ENCODE data around the gene SETDB2.

Gene SETDB2

DNA sequence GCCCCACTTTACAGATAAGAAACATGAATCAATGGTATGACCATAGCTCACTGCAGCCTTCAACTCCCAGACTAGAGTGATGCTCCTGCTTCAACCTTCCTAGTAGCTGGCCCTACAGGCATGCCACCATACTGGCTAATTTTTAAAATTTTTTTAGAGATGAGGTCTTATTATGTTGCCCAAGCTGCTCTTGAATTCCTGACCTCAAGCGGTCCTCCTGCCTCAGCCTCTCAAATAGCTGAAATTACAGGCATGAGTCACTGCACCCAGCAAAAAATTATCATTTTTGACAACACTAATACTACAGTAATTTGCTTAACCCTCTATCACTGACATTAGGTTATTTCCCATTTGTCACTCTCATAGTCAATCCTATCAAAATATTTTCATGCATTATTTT lies 15.0 kb upstream of the SETDB2 start:
- no peak for DNase-seq

DNA sequence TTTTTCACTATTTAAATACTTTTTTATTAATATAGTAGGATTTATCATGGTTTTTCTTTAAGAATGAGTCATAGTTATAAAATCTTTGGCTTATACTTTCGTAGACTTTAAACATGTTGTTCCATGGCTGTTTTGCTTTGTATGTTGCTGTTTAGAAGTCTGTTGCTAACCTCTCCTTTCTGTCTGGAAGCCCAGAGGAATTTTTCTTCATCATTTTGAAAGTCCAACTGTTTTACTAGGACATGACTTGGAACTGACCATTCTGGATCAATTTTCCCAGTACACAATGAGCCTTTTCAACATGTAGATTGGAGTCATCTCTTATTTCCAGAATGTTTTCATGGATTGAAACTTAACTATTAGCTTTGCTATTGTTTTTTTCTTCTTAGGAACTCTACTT lies 8.1 kb upstream of the SETDB2 start:
- DNase-seq, result no peak

DNA sequence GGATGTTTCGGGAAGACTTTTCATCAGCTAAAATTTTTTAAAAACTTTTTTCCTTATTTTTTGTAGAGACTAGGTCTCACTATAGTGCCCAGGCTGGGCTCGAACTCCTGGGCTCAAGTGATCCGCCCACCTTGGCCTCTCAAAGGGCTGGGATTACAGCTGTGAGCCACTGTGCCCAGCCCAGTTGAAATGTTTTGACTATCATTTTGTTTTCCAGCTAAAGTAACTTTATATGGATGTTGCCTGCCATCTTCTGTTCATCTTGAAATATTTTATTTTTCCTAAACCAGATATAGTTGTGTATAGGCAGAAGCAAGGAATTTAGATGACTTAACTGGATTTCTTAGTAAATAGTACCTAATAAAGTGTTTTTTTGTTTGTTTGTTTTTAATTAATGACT lies 7.2 kb upstream of the SETDB2 start:
- DNase-seq, result no peak

GRCh38 chr13:49437705-49438104 lies 6.4 kb upstream of the SETDB2 start:
- DNase-seq, result no peak

DNA sequence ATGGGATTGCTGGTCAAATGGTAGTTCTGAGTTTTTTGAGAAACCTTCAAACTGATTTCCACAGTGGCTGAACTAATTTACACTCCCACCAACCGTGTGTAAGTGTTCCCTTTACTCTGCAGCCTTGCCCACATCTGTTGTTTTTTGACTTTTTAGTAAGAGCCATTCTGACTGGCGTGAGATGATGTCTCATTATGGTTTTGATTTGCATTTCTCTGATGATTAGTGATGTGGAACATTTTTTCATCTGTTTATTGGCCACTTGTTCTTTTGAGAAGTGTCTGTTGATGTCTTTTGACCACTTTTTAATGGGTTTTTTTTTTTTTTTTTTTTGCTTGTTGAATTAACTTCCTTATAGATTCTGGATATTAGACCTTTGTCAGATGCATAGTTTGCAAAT lies 4.5 kb upstream of the SETDB2 start:
- DNase-seq, result no peak

- DNase-seq, result no peak
Measured at GRCh38 chr13:49441312-49441711, 2.8 kb upstream of the SETDB2 start.

GRCh38 chr13:49441846-49442245 lies 2.2 kb upstream of the SETDB2 start:
- no peak for DNase-seq

DNA sequence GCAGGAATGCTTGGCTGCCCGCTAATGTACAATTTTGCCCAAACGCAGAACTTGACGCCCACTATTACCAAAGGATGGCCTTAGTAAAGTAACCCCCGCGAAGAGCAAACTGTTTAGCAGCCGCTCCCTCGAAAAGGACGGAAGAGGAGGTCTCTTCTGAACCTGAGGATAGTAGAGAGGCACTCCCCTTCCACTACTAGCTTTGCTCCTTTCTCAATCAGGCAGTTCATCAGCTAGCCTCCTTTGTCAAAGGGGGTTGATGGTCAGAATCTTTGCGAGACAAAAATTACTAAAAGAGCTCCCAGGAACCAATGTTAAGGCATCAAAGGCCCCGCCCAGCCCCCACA lies 744 bp upstream of the SETDB2 start:
- DNase-seq, result no peak

DNA sequence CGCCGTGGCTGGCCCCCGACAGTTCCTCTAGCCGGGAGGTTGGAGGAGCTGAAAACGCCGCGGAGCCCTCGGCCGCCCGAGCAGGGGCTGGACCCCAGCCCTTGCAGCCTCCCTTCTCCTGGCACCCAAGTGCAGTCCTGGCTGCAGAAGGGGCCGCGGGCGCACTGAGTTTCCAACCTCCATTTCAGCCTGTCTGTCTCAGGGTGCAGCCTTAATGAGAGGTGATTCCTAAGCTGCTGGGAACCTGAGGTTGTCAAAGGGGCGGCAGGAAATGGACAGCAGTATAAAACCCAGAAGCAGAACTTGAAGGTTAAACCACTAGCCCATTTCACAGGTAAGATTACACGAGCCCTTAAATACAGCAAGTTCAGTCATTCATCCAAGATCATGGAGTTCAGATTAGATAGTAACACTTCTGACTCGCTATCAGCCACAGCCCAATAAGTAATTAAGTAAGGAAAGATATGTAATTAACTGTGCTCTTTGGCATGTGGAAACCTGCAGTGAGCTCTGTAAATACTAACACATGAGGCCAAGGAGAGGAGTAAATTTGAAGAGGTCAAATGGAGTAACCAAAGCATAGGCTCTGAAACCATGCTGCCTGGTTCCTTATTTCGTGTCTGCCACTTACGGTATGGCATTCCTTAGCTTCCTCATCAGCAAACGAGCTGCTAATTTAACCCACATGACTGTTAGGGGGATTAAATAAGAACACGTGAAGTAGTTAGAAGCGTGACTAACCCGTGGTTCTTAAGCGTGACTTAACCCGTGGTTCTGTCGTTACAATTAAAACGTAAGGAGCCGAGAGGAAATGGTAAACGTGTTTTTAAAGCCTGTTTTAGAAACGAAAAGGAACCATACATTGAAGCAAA lies 686 bp downstream of the SETDB2 start:
- DNase-seq, result no peak

DNA sequence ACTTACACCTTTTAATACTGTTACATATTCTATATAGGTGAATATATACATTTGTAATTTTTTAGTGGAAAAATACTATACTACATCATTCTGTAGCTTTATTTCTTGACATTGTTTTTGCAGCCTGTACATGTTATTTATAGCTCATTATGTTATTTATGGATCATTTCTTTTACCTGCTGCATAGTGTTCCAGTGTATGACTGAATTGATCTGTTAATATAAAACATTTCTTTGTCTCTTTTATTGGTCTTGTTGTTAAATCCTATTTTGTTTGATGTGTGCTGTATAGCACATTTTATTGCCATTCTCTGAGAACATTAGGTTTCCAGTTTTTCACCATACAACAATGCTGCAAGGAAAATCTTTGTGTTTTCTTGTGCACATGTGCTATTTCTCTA lies 2.4 kb downstream of the SETDB2 start:
- DNase-seq, result no peak

GRCh38 chr13:49448753-49449152 lies 4.7 kb downstream of the SETDB2 start:
- DNase-seq, result no peak

DNA sequence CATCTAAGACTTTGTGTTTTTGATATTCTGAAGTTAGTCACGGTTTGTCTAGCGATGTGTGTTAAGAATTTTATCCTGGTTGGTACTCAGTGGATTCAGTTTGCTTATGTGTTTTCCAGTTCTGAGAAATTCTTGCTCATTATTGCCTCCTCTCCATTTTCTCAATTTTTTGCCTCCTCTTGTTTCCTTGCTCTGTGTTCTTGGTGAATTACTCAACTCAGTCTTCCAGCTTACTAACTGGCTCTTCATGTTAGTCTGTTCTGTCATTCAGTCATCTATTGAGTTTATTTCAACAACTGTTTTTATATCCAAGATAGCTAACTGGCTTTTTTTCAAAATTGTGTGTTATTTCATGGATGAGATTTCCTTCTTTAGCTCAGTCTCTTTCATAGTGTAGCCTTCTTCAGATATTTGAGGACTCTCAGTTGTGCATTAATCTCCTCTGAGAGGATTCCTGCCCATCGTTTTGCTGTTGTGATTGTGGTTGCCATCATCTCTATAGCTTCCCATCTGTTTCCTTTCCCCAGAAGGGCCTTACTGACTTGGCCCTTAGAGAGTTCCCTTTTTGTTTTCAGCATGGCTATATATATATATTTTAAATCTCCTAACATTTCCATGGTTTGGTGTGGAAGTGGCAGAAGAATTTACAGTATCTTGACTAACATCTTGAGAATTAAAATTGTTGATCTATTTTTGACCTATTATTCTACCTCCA lies 6.2 kb downstream of the SETDB2 start:
- no peak for DNase-seq

DNA sequence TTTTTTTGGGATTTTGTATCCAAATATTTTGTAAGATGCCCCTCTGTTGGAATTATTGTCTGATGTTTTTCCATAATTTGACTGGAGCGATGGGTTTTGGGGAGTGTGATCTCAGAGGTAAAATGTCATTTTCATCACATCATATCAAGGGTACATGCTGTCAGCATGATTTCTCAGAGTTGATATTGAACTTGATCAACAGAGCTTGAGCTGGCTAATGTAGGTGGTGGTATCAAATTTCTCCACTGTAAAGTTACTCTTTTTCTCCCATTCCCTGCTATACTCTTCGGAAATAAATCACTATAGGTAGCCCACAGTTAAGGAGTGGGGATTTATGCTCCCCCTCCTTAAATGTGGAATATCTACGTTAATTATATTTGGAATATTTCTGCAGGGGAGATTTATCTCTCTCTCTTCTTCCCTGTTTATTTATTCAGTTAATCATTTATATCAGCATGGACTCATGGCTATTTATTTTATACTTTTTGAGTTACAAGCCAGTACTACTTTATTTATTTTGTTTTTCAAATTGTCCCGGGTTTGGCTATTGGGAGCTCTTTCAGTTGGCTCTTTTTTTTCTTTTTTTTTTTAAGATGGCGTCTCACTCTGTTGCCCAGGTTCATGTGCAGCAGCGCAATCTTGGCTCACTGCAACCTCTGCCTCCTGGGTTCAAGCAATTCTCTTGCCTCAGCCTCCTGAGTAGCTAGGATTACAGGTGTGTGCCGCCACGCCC lies 8.8 kb downstream of the SETDB2 start:
- no peak for DNase-seq

DNA sequence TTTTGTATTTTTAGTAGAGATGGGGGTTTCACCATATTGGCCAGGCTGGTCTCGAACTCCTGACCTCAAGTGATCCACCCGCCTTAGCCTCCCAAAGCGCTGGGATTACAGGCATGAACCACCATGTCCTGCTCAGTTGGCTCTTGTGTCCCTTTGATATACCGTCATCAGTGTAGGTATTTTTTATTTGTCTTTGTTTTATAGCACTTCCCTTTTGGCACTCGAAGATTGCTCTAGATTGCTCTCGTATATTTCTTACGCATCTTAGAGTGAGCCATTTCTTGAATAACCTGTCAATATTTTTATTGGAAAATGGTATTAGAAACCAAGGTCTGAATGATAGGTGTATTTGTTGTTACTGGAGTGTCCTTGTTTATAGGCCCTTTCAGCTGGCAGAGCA lies 9.4 kb downstream of the SETDB2 start:
- no peak for DNase-seq

DNA sequence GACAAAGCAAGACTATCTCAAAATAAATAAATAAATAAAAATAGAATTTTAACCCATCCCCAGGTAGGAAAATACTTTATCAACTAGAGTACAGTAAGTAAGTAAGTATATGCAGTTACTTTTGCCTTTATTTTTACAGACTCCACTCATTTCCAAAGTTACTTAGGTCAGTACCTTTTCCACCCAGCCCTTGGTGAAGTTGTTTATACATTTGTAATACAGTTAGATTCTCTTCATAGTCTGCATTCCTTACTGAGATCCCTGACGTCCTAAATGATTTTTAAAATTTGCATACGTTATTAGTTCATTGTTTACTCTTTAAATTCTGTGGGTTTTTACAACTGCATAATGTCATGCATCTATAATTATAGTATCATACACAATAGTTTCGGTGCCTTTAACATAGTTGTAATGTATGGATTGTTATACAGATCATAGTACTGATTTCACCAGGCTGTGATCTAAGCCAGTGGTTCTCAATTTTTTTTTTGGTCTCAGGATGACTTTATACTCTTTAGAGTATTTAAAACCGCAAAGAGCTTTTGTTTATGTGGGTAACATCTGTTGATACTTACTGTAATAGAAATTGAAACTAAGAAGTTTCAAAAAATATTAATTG lies 10.4 kb downstream of the SETDB2 start:
- DNase-seq, result no peak

DNA sequence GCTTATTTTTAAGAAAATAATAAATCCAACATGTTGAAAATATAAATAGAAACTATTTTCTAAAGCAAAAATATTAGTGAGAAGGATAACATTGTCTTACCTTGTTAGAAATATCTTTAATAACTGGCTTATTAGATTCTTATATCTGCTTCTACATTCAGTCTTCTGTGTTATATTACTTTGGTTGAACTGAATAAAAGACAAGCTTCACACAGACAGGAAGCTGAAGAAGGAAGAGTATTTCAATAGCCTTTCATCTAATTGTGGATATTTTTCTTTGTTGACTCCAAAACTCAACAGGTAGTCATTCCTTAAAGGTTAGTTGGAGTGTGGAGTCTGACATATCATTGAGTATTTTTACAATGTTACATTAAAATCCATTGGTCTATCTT lies 10.9 kb downstream of the SETDB2 start:
- no peak for DNase-seq

GRCh38 chr13:49456156-49456555 lies 12.1 kb downstream of the SETDB2 start:
- no peak for DNase-seq

DNA sequence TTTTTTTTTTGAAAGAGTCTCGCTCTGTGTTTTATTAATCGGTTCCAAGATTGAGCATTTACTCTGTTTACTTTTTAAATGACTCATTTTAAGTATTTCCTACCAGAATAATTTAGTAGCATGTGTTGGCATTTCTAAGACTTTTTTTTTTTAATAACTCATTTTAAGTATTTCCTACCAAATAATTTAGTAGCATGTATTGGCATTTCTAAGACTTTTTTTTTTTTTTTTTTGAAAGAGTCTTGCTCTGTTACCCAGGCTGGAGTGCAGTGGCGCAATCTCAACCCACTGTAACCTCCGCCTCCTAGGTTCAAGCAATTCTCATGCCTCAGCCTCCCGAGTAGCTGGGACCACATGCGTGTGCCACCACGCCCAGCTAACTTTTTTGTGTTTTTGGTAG lies 13.1 kb downstream of the SETDB2 start:
- no peak for DNase-seq

- DNase-seq, result no peak
Measured at GRCh38 chr13:49459580-49459979, 15.5 kb downstream of the SETDB2 start.

GRCh38 chr13:49464085-49464484 lies 20.0 kb downstream of the SETDB2 start:
- DNase-seq, result no peak

- no peak for DNase-seq
Measured at GRCh38 chr13:49464621-49465325, 20.7 kb downstream of the SETDB2 start.

GRCh38 chr13:49466292-49466838 lies 22.3 kb downstream of the SETDB2 start:
- DNase-seq, result no peak

DNA sequence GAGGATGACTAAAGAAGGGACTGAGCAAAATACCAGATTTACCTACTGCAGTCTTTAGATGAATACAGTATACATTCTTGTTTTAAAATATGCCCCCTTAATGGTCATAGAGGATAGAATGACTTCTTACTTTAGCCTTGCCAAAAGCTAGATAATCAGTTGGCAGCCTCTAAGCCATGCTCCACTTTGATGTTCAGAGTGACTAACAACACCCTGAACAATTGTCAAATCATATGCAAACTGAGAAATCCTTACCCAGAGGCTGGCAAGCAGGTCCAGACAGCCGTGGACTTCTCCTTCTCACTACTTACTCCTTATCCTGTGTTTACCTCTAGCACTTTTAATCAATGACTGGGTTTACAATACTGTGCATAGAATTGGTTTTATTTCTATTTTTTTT lies 28.1 kb downstream of the SETDB2 start:
- DNase-seq, result no peak

Data from NCI-H1436 treated with DMSO at 0.1 percent for 48 hours (cell line).